IMR-90 (cell line): ENCODE measurements around the gene CEL. TPM values are rescaled to one million over a fixed set of nuclear protein-coding genes. Genes with fewer than 3 reads are reported as not detected.

Experiments
- ATAC-seq: fragments of 200-7000 bp; cut with Tn5 transposase; 2 replicates; pipeline ENCODE4 v1.9.1; 2020; ENCODE audit warnings: low read depth, mild to moderate bottlenecking, moderate library complexity
- BruUV-seq: library from RNA; stranded (reverse); fragments of 400-500 nt; replicated peaks from 2 replicates; lab custom pipeline; 2021; lab: Mats Ljungman, UMichigan
- CTCF ChIA-PET: fragments of 300-600 bp; formaldehyde crosslinking; extraction: SDS; loops from one replicate; lab custom pipeline; 2021; ENCODE audit warnings: antibody characterized with exemption; lab: Yijun Ruan, JAX
- POLR2A ChIA-PET: fragments of 300-600 bp; sonication (Branson Sonifier 250); formaldehyde crosslinking; loops from one replicate; lab custom pipeline; 2022; ENCODE audit warnings: antibody characterized with exemption; ENCODE audit not compliant: unreplicated experiment; lab: Charles Lee
- DNase-seq: peaks from one replicate; pipeline ENCODE4 v3.0.0; 2013
- H2AFZ ChIP-seq: replicated peaks from 2 replicates; pipeline ENCODE3; 2013; ENCODE audit warnings: low read length, mild to moderate bottlenecking; ENCODE audit not compliant: poor library complexity
- H2AK5ac ChIP-seq: 2 replicates; pipeline ENCODE4 v1.6.1; 2013; ENCODE audit warnings: low read depth, low read length, inconsistent platforms
- H2AK9ac ChIP-seq: replicated peaks from 2 replicates; pipeline ENCODE3; 2013; ENCODE audit warnings: mild to moderate bottlenecking, low read depth, low read length, moderate library complexity; ENCODE audit not compliant: poor library complexity
- H2BK120ac ChIP-seq: 2 replicates; pipeline ENCODE4 v1.6.1; 2013; ENCODE audit warnings: low read depth, low read length, inconsistent platforms
- H2BK15ac ChIP-seq: 3 replicates; pipeline ENCODE4 v1.6.1; 2013; ENCODE audit warnings: low read depth, low read length, inconsistent platforms
- H2BK20ac ChIP-seq: 2 replicates; pipeline ENCODE4 v1.6.1; 2013; ENCODE audit warnings: low read depth, mild to moderate bottlenecking, inconsistent platforms, low read length, moderate library complexity
- H2BK5ac ChIP-seq: 2 replicates; pipeline ENCODE4 v1.6.1; 2013; ENCODE audit warnings: mild to moderate bottlenecking, low read depth, low read length, inconsistent platforms; ENCODE audit not compliant: poor library complexity, severe bottlenecking
- H3K14ac ChIP-seq: replicated peaks from 2 replicates; pipeline ENCODE4 v1.6.1; 2013; ENCODE audit warnings: low read depth, low read length, inconsistent platforms
- H3K18ac ChIP-seq: 2 replicates; pipeline ENCODE4 v1.6.1; 2013; ENCODE audit warnings: low read depth, low read length, control low read depth
- H3K23ac ChIP-seq: 2 replicates; pipeline ENCODE4 v1.6.1; 2013; ENCODE audit warnings: low read depth, low read length, inconsistent platforms
- H3K27ac ChIP-seq: 2 replicates; pipeline ENCODE4 v1.5.1; 2013; ENCODE audit warnings: mild to moderate bottlenecking, control low read depth, low read length; ENCODE audit not compliant: insufficient read depth
- H3K27me3 ChIP-seq: 2 replicates; pipeline ENCODE4 v1.6.1; 2013; ENCODE audit warnings: low read length; ENCODE audit not compliant: control insufficient read depth, insufficient read depth
- H3K36me3 ChIP-seq: 2 replicates; pipeline ENCODE4 v1.6.1; 2013; ENCODE audit warnings: low read length, mixed read lengths; ENCODE audit not compliant: control insufficient read depth, insufficient read depth
- H3K4ac ChIP-seq: 2 replicates; pipeline ENCODE4 v1.6.1; 2013; ENCODE audit warnings: low read depth, low read length, inconsistent platforms
- H3K4me1 ChIP-seq: 2 replicates; pipeline ENCODE4 v1.6.1; 2013; ENCODE audit warnings: low read length, mixed read lengths; ENCODE audit not compliant: control insufficient read depth, insufficient read depth
- H3K4me2 ChIP-seq: 2 replicates; pipeline ENCODE4 v1.6.1; 2013; ENCODE audit warnings: low read depth, mild to moderate bottlenecking, control low read depth, low read length, moderate library complexity
- H3K4me3 ChIP-seq: 2 replicates; pipeline ENCODE4 v1.5.1; 2013; ENCODE audit warnings: low read depth, mild to moderate bottlenecking, control low read depth, low read length, moderate library complexity; ENCODE audit not compliant: insufficient read depth
- H3K56ac ChIP-seq: 2 replicates; pipeline ENCODE4 v1.6.1; 2013; ENCODE audit warnings: low read length, inconsistent platforms; ENCODE audit not compliant: insufficient read depth; ENCODE audit errors: extremely low read depth
- H3K79me1 ChIP-seq, 2 experiments: 2 replicates each; pipeline ENCODE4 v1.6.1; 2013; ENCODE audit warnings: low read length in 2 of 2, inconsistent platforms in 1 of 2, low read depth in 1 of 2
- H3K9ac ChIP-seq: 2 replicates; pipeline ENCODE4 v1.6.1; 2013; ENCODE audit warnings: low read depth, low read length, control low read depth
- H3K9me1 ChIP-seq: 2 replicates; pipeline ENCODE4 v1.6.1; 2013; ENCODE audit warnings: low read length, inconsistent platforms; ENCODE audit not compliant: insufficient read depth
- H3K9me3 ChIP-seq: 2 replicates; pipeline ENCODE4 v1.6.1; 2013; ENCODE audit warnings: low read length; ENCODE audit not compliant: control insufficient read depth, insufficient read depth
- H4K20me1 ChIP-seq: 2 replicates; pipeline ENCODE4 v1.6.1; 2013; ENCODE audit warnings: low read length, inconsistent platforms; ENCODE audit not compliant: insufficient read depth
- H4K5ac ChIP-seq: 2 replicates; pipeline ENCODE4 v1.6.1; 2013; ENCODE audit warnings: mild to moderate bottlenecking, low read depth, low read length, control low read depth
- H4K8ac ChIP-seq, 2 experiments: 2 replicates each; pipeline ENCODE4 v1.6.1; 2013; ENCODE audit warnings: low read depth in 2 of 2, low read length in 2 of 2, control low read depth in 1 of 2, inconsistent platforms in 1 of 2
- H4K91ac ChIP-seq: 2 replicates; pipeline ENCODE4 v1.6.1; 2013; ENCODE audit warnings: low read depth, low read length, inconsistent platforms; ENCODE audit not compliant: insufficient read depth
- BHLHE40 ChIP-seq: fragments of 150-350 bp; IDR thresholded peaks from 2 replicates; pipeline ENCODE4 v1.6.1; 2016; ENCODE audit warnings: mild to moderate bottlenecking, low read depth, low read length
- CHD1 ChIP-seq: IDR thresholded peaks from 2 replicates; pipeline ENCODE4 v1.6.1; 2012; ENCODE audit warnings: low read depth, low read length, improper control_type of control experiment
- CTCF ChIP-seq: conservative IDR thresholded peaks from 2 replicates; pipeline ENCODE4 v1.5.1; 2012; ENCODE audit warnings: mild to moderate bottlenecking, low read depth, low read length, improper control_type of control experiment
- FOS ChIP-seq: fragments of 150-350 bp; IDR thresholded peaks from 2 replicates; pipeline ENCODE4 v1.6.1; 2016; ENCODE audit warnings: low read depth, low read length
- NFE2L2 ChIP-seq: fragments of 150-350 bp; IDR thresholded peaks from 2 replicates; pipeline ENCODE4 v1.6.1; 2016; ENCODE audit warnings: low read depth, mild to moderate bottlenecking, low read length
- POLR2A ChIP-seq: IDR thresholded peaks from 2 replicates; pipeline ENCODE4 v1.6.1; 2012; ENCODE audit warnings: mild to moderate bottlenecking, low read depth, low read length
- RAD21 ChIP-seq: IDR thresholded peaks from 2 replicates; pipeline ENCODE4 v1.6.1; 2012; ENCODE audit warnings: low read length, improper control_type of control experiment
- RCOR1 ChIP-seq: IDR thresholded peaks from 2 replicates; pipeline ENCODE4 v1.6.1; 2012; ENCODE audit warnings: mild to moderate bottlenecking, low read length, improper control_type of control experiment; ENCODE audit not compliant: insufficient replicate concordance
- RFX5 ChIP-seq: IDR thresholded peaks from 2 replicates; pipeline ENCODE4 v1.8.0; 2012; ENCODE audit warnings: low read depth, mild to moderate bottlenecking, low read length, moderate library complexity
- USF2 ChIP-seq: fragments of 150-350 bp; IDR thresholded peaks from 2 replicates; pipeline ENCODE4 v1.6.1; 2017; ENCODE audit warnings: mild to moderate bottlenecking, antibody characterized with exemption, low read length, low read depth
- WGBS, 2 experiments: methylation state at CpG; one replicate each; pipeline versions ENCODE4 v1.1.5 to v1.1.7; 2013; ENCODE audit warnings: missing lambda C conversion rate in 2 of 2; ENCODE audit not compliant: insufficient read length in 1 of 2; ENCODE audit errors: extremely low coverage in 2 of 2; 5-methylcytosine and 5-hydroxymethylcytosine counted together
- dilution Hi-C: fragments of 300-500 bp; cut with HindIII; formaldehyde crosslinking; loops from one replicate; pipeline ENCODE4 v1.14.3; 2018; ENCODE audit warnings: low sequenced_read_pairs; ENCODE audit not compliant: unreplicated experiment
- in situ Hi-C: fragments of 300-500 bp; cut with MboI; formaldehyde crosslinking; loops from 3 replicates; pipeline ENCODE4 v1.14.3; 2019; ENCODE audit warnings: low sequenced_read_pairs, inconsistent platforms, mixed read lengths
- intact Hi-C: fragments of 100-400 bp; cut with micrococcal nuclease; formaldehyde crosslinking; loops from 2 replicates; pipeline ENCODE4 v1.10.0; 2022
- polyA plus RNA-seq, 3 experiments: library from polyadenylated mRNA; depleted of rRNA; stranded (reverse); fragments of >200 nt; gene quantifications; 2 replicates each; pipeline ENCODE4 v1.2.3, GENCODE V29; 2012; ENCODE audit warnings: low replicate concordance in 1 of 3
- total RNA-seq: library from RNA; depleted of rRNA; stranded (reverse); fragments of >200 nt; gene quantifications from 2 replicates; pipeline ENCODE4 v1.2.3, GENCODE V29; 2012
- TF ChIP-seq, protein P1 (sequence below): fragments of 150-350 bp; IDR thresholded peaks from 2 replicates; pipeline ENCODE4 v1.6.1; 2016; ENCODE audit warnings: low read depth, mild to moderate bottlenecking, low read length, moderate library complexity, borderline replicate concordance

The CEL gene
- total and polyA plus RNA-seq, 2 of the 4 experiments (the other 2 are of a cell fraction), result under 0.01 to 0.75 TPM

- Histone ChIP-seq H3K27me3 (peaks cover 4% of the 10 kb centered on the region), H4K5ac (no peak overlapping the region), H3K4me3 (no peak overlapping the region), H3K27ac (no peak overlapping the region), H2BK120ac (no peak overlapping the region), H2AFZ (no peak overlapping the region), H2BK20ac (no peak overlapping the region), H3K18ac (no peak overlapping the region), H3K23ac (no peak overlapping the region), H3K14ac (no peak overlapping the region), H3K9me1 (no peaks in the 10 kb centered on the region), H2AK5ac (no peak overlapping the region), H2BK15ac (no peak overlapping the region), H3K79me1 (no peaks in the 10 kb centered on the region), H3K9ac (no peak overlapping the region), H3K36me3 (no peaks in the 10 kb centered on the region; the same call in 1 of the 2 replicates), H4K8ac (no peak overlapping the region), H3K4ac (no peak overlapping the region), H4K20me1 (peaks cover 11% of the 10 kb centered on the region; the same call in 1 of the 2 replicates), H3K9me3 (no peaks in the 10 kb centered on the region), H2BK5ac (no peak overlapping the region), H3K4me1 (peaks cover 7% of the 10 kb centered on the region), H2AK9ac (no peak overlapping the region), H4K91ac (no peak overlapping the region), H3K56ac (no peak overlapping the region), H3K4me2 (no peak overlapping the region)
- dilution Hi-C loops (no loop called here), intact Hi-C loops (no loop called here), in situ Hi-C loops (no loop called here)
- BruUV-seq, result no TSS peak
- ChIA-PET POLR2A (no interaction called here), CTCF (interaction anchor here (2.9 kb wide), 1 partner anchor 71 kb away, joined by 10 read pairs; no protein-coding TSS in a partner anchor)
- ATAC-seq (no peak), DNase-seq (no peak)
- WGBS, 2 experiments, result 95% methylated on average over 6 of the region's 12 CpGs; no CpG with 5 or more reads in 1 of the 2 experiments
- no peak for TF ChIP-seq BHLHE40
- no peak for TF ChIP-seq RFX5
- TF ChIP-seq RCOR1, result no peak
- TF ChIP-seq USF2, result no peak
- TF ChIP-seq POLR2A, result no peak
- no peak for TF ChIP-seq CTCF
- no peak for TF ChIP-seq RAD21
- no peak for TF ChIP-seq NFE2L2
- TF ChIP-seq, protein P1, sequence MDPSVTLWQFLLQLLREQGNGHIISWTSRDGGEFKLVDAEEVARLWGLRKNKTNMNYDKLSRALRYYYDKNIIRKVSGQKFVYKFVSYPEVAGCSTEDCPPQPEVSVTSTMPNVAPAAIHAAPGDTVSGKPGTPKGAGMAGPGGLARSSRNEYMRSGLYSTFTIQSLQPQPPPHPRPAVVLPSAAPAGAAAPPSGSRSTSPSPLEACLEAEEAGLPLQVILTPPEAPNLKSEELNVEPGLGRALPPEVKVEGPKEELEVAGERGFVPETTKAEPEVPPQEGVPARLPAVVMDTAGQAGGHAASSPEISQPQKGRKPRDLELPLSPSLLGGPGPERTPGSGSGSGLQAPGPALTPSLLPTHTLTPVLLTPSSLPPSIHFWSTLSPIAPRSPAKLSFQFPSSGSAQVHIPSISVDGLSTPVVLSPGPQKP, result no peak
- TF ChIP-seq CHD1, result no peak
- no peak for TF ChIP-seq FOS
Measured at GRCh38 chr9:133073086-133074014, 11.6 kb downstream of the CEL start.
